A673 (cell line): Measurements from ENCODE around the gene FAM89A. TPM values are rescaled to one million over a fixed set of nuclear protein-coding genes. Genes with fewer than 3 reads are reported as not detected.
"Not testable (repeated sequence)": the region's sequence is repeated elsewhere in the genome, so short reads cannot be mapped to it uniquely, and the experiment has no call there.

Experiments
- BruUV-seq: library from RNA; stranded (reverse); fragments of 400-500 nt; replicated peaks from 2 replicates; lab custom pipeline; 2021; lab: Mats Ljungman, UMichigan
- CTCF ChIA-PET: fragments of 300-600 bp; sonication (Branson Sonifier 250); formaldehyde crosslinking; loops from one replicate; lab custom pipeline; 2022; ENCODE audit warnings: antibody characterized with exemption; lab: Charles Lee
- POLR2A ChIA-PET: fragments of 300-600 bp; sonication (Branson Sonifier 250); formaldehyde crosslinking; loops from one replicate; lab custom pipeline; 2022; ENCODE audit warnings: antibody characterized with exemption; ENCODE audit not compliant: low non-redundant PET; lab: Charles Lee
- DNase-seq: peaks from one replicate; pipeline ENCODE4 v3.0.0-alpha.2; 2015; ENCODE audit warnings: low spot score
- H3K27ac ChIP-seq: fragments of 200-600 bp; sonication (generic); 2 replicates; pipeline ENCODE4 v1.5.1; 2016; ENCODE audit warnings: mixed run types, low read depth, mild to moderate bottlenecking, mixed read lengths, antibody characterized with exemption, low read length; ENCODE audit not compliant: poor library complexity, severe bottlenecking
- H3K27me3 ChIP-seq: fragments of 200-600 bp; sonication (generic); replicated peaks from 2 replicates; pipeline ENCODE4 v1.6.1; 2017; ENCODE audit warnings: mixed run types, low read depth, mild to moderate bottlenecking, mixed read lengths, antibody characterized with exemption, low read length; ENCODE audit not compliant: insufficient read depth, poor library complexity
- H3K36me3 ChIP-seq: fragments of 200-600 bp; sonication (generic); 2 replicates; pipeline ENCODE4 v1.6.1; 2016; ENCODE audit warnings: mixed run types, mild to moderate bottlenecking, mixed read lengths, antibody characterized with exemption, low read length; ENCODE audit not compliant: insufficient read depth, poor library complexity, severe bottlenecking
- H3K4me1 ChIP-seq: fragments of 200-600 bp; sonication (generic); 2 replicates; pipeline ENCODE4 v1.6.1; 2017; ENCODE audit warnings: mixed run types, mild to moderate bottlenecking, mixed read lengths, antibody characterized with exemption, low read length; ENCODE audit not compliant: insufficient read depth, poor library complexity, severe bottlenecking
- H3K4me3 ChIP-seq: fragments of 200-600 bp; sonication (generic); 2 replicates; pipeline ENCODE4 v1.5.1; 2016; ENCODE audit warnings: low read depth, mixed run types, mild to moderate bottlenecking, mixed read lengths, low read length; ENCODE audit not compliant: poor library complexity, severe bottlenecking
- H3K9me3 ChIP-seq: fragments of 200-600 bp; sonication (generic); 2 replicates; pipeline ENCODE4 v1.6.1; 2016; ENCODE audit warnings: mixed run types, low read depth, mild to moderate bottlenecking, mixed read lengths, antibody characterized with exemption, low read length; ENCODE audit not compliant: poor library complexity, severe bottlenecking
- CTCF ChIP-seq: fragments of 300-800, 200-600 bp; sonication (generic); conservative IDR thresholded peaks from 2 replicates; pipeline ENCODE4 v1.5.1; 2017; ENCODE audit warnings: low read depth, mild to moderate bottlenecking, antibody characterized with exemption, low read length, moderate library complexity, mixed read lengths
- EZH2 ChIP-seq: fragments of 200-600 bp; sonication (generic); IDR thresholded peaks from 2 replicates; pipeline ENCODE4 v1.6.1; 2017; ENCODE audit warnings: borderline replicate concordance, low read depth, mild to moderate bottlenecking, mixed read lengths, antibody characterized with exemption, low read length; ENCODE audit not compliant: poor library complexity, severe bottlenecking
- intact Hi-C: fragments of 100-400 bp; cut with micrococcal nuclease; formaldehyde crosslinking; loops from one replicate; pipeline ENCODE4 v1.10.0; 2022; ENCODE audit not compliant: unreplicated experiment
- total RNA-seq: library from RNA; stranded (reverse); gene quantifications from 2 replicates; pipeline ENCODE4 v1.2.3, GENCODE V29; 2021

Gene FAM89A
- total RNA-seq, 1 experiment from 2014 or later = 12.1 TPM

DNA sequence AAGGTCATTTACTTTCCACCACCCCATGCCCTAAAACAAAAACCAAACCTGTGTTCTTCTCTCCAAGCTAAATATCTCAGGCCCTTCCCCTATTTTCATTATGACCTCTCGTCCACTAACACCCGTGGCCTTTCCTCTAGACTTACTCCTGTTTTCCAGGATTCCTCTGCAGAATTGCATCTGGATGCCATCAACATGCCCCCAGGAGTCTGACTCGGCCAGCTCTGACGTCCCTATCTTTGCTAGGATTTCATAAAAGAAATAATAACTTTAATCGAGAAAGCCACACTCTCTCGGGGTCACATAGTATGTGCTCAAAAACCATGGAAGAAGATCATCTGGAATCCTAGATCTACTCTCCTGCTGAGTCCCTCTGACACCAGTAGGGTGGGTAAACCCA, 13.5 kb downstream of the FAM89A start:
- CTCF ChIA-PET = no interaction called here
- Histone ChIP-seq H3K36me3 (no peaks in the 10 kb centered on the region), H3K4me3 (no peak overlapping the region), H3K27me3 (no peaks in the 10 kb centered on the region), H3K9me3 (no peaks in the 10 kb centered on the region), H3K4me1 (no peaks in the 10 kb centered on the region), H3K27ac (no peak overlapping the region)
- TF ChIP-seq CTCF = no peak
- no peak for TF ChIP-seq EZH2
- POLR2A ChIA-PET = no interaction called here
- intact Hi-C loops = no loop called here
- no TSS peak for BruUV-seq
- DNase-seq = no peak

- intact Hi-C loops = no loop called here
- BruUV-seq = no TSS peak
- H3K27ac ChIP-seq = no peak overlapping the region
- TF ChIP-seq CTCF (no peak), EZH2 (no peak)
- H3K36me3 ChIP-seq = no peaks in the 10 kb centered on the region
- ChIA-PET POLR2A (no interaction called here), CTCF (no interaction called here)
- H3K4me3 ChIP-seq = no peak overlapping the region
- no peaks in the 10 kb centered on the region for H3K9me3 ChIP-seq
- H3K4me1 ChIP-seq = peaks cover 6% of the 10 kb centered on the region
- H3K27me3 ChIP-seq = no peaks in the 10 kb centered on the region
- DNase-seq = no peak
Observed at GRCh38 chr1:231023150-231023549, 16.9 kb downstream of the FAM89A start.

DNA sequence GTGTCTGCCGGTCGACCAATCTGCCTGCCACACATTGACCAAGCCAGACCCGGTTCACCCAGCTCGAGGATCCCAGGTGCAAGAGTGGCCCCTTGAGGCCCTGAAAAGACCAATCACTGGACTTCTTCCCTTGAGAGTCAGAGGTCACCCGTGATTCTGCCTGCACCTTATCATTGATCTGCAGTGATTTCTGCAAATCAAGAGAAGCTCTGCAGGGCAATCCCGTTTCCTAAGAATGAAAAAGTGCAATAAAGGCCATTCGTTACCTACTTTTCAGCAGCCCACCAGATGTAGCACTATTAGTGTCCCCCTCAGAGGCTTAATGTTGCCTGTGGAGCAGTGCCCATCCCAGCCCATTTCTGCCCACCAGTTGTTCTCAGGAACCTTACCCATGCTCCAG, 17.5 kb downstream of the FAM89A start:
- DNase-seq, H3K4me3 ChIP-seq, BruUV-seq, H3K4me1 ChIP-seq, H3K27me3 ChIP-seq, POLR2A ChIA-PET, H3K36me3 ChIP-seq, H3K9me3 ChIP-seq, CTCF ChIA-PET, intact Hi-C loops, H3K27ac ChIP-seq: not testable (repeated sequence)

DNA sequence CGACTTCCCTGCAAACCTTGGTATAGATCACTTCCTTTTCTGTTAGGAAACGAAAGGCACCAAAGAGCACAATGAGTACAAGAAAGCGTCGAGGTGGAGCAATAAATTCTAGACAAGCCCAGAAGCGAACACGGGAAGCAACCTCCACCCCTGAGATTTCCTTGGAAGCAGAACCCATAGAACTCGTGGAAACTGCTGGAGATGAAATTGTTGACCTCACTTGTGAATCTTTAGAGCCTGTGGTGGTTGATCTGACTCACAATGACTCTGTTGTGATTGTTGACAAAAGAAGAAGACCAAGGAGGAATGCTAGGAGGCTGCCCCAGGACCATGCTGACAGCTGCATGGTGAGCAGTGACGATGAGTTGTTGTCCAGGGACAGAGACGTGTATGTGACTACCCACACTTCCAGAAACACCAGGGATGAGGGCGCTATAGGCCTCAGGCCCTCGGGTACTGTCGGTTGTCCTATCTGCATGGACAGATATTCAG, 18.5 kb downstream of the FAM89A start:
- TF ChIP-seq EZH2 (no peak), CTCF (no peak)
- Histone ChIP-seq H3K4me1 (peaks cover 6% of the 10 kb centered on the region), H3K36me3 (no peaks in the 10 kb centered on the region), H3K27me3 (no peaks in the 10 kb centered on the region), H3K9me3 (no peaks in the 10 kb centered on the region), H3K27ac (no peak overlapping the region), H3K4me3 (no peak overlapping the region)
- no peak for DNase-seq
- ChIA-PET CTCF (no interaction called here), POLR2A (no interaction called here)
- intact Hi-C loops = no loop called here
- no TSS peak for BruUV-seq
